Measurements from ENCODE around the gene PPM1G. TPM values are rescaled to one million over a fixed set of nuclear protein-coding genes. Genes with fewer than 3 reads are reported as not detected.
"Not testable (repeated sequence)": the region's sequence is repeated elsewhere in the genome, so short reads cannot be mapped to it uniquely, and the experiment has no call there.

The PPM1G gene
- total RNA-seq, 1 experiment from 2014 or later, result 164 TPM

GRCh38 chr2:27372937-27373336, 36.5 kb downstream of the PPM1G start:
- DNase-seq, result no peak
- peaks cover 35% of the 10 kb centered on the region for H3K36me3 ChIP-seq (replicated peaks; ENCODE audit: control insufficient read depth, insufficient read depth, low read length)
- H3K4me3 ChIP-seq (ENCODE audit: insufficient read depth, low read depth, low read length), result no peak overlapping the region
- H3K27me3 ChIP-seq (ENCODE audit: control insufficient read depth, insufficient read depth, low read length), result no peaks in the 10 kb centered on the region

GRCh38 chr2:27370816-27371620, 38.4 kb downstream of the PPM1G start:
- H3K27me3 ChIP-seq (ENCODE audit: control insufficient read depth, insufficient read depth, low read length), result no peaks in the 10 kb centered on the region
- H3K36me3 ChIP-seq (replicated peaks; ENCODE audit: control insufficient read depth, insufficient read depth, low read length), result peaks cover 32% of the 10 kb centered on the region
- no peak for DNase-seq

GRCh38 chr2:27370026-27370815, 39.2 kb downstream of the PPM1G start, which contains the start of the genes EIF2B4 and SNX17:
Gene EIF2B4, minus strand, starts transcription at chr2:27370338. Its CDS starts 24 bp downstream, at chr2:27370314.
Gene SNX17, plus strand, starts transcription at chr2:27370616. Its CDS starts 128 bp downstream, at chr2:27370744.
- H3K4me3 ChIP-seq (ENCODE audit: insufficient read depth, low read depth, low read length), result peak within 1 kb of the TSS; percentile 99
- peak; percentile 97 for DNase-seq
- peaks cover 26% of the 10 kb centered on the region for H3K36me3 ChIP-seq (replicated peaks; ENCODE audit: control insufficient read depth, insufficient read depth, low read length)
- no peaks in the 10 kb centered on the region for H3K27me3 ChIP-seq (ENCODE audit: control insufficient read depth, insufficient read depth, low read length)

More at GRCh38 chr2:27370816-27371620, 38.4 kb downstream of the PPM1G start:
- H3K4me3 ChIP-seq (ENCODE audit: insufficient read depth, low read depth, low read length), result peak overlapping the region; percentile 99

- peaks cover 26% of the 10 kb centered on the region for H3K36me3 ChIP-seq (replicated peaks; ENCODE audit: control insufficient read depth, insufficient read depth, low read length)
- peak overlapping the region; percentile 99 for H3K4me3 ChIP-seq (ENCODE audit: insufficient read depth, low read depth, low read length)
- DNase-seq, result peak; percentile 95
- no peaks in the 10 kb centered on the region for H3K27me3 ChIP-seq (ENCODE audit: control insufficient read depth, insufficient read depth, low read length)
These were observed 39.8 kb downstream of the PPM1G start for GRCh38 chr2:27369471-27370025.

- no peak for DNase-seq
- Histone ChIP-seq H3K4me3 (ENCODE audit: insufficient read depth, low read depth, low read length) (no peak overlapping the region), H3K36me3 (replicated peaks; ENCODE audit: control insufficient read depth, insufficient read depth, low read length) (peaks cover 20% of the 10 kb centered on the region), H3K27me3 (ENCODE audit: control insufficient read depth, insufficient read depth, low read length) (no peaks in the 10 kb centered on the region)
These were observed 45.5 kb downstream of the PPM1G start for GRCh38 chr2:27363933-27364332.

- Histone ChIP-seq H3K4me3 (ENCODE audit: insufficient read depth, low read depth, low read length) (no peak overlapping the region), H3K27me3 (ENCODE audit: control insufficient read depth, insufficient read depth, low read length) (no peaks in the 10 kb centered on the region), H3K36me3 (replicated peaks; ENCODE audit: control insufficient read depth, insufficient read depth, low read length) (peaks cover 17% of the 10 kb centered on the region)
- DNase-seq, result no peak
These were observed 46.5 kb downstream of the PPM1G start for GRCh38 chr2:27362678-27363420.

- H3K4me3 ChIP-seq (ENCODE audit: insufficient read depth, low read depth, low read length), result peak within 1 kb of the TSS; percentile 95
- no peaks in the 10 kb centered on the region; the same call in 1 of the 2 replicates for H3K36me3 ChIP-seq (replicated peaks; ENCODE audit: control insufficient read depth, insufficient read depth, low read length)
- DNase-seq, result peak; percentile 95
- no peaks in the 10 kb centered on the region for H3K27me3 ChIP-seq (ENCODE audit: control insufficient read depth, insufficient read depth, low read length)
These were observed 52.8 kb downstream of the PPM1G start, which contains the start of gene GTF3C2 for GRCh38 chr2:27356382-27357181. Gene GTF3C2, minus strand, starts transcription at chr2:27356764. Its CDS starts 13,210 bp downstream, at chr2:27343554.

- H3K27me3 ChIP-seq (ENCODE audit: control insufficient read depth, insufficient read depth, low read length), result no peaks in the 10 kb centered on the region
- H3K36me3 ChIP-seq (replicated peaks; ENCODE audit: control insufficient read depth, insufficient read depth, low read length), result no peaks in the 10 kb centered on the region; the same call in 1 of the 2 replicates
- peak overlapping the region; percentile 95 for H3K4me3 ChIP-seq (ENCODE audit: insufficient read depth, low read depth, low read length)
- peak; percentile 69 for DNase-seq
These were observed 53.4 kb downstream of the PPM1G start for GRCh38 chr2:27356056-27356381.

GRCh38 chr2:27354597-27354927, 54.8 kb downstream of the PPM1G start:
- Histone ChIP-seq H3K27me3 (ENCODE audit: control insufficient read depth, insufficient read depth, low read length) (no peaks in the 10 kb centered on the region), H3K4me3 (ENCODE audit: insufficient read depth, low read depth, low read length) (no peak overlapping the region), H3K36me3 (replicated peaks; ENCODE audit: control insufficient read depth, insufficient read depth, low read length) (no peaks in the 10 kb centered on the region; the same call in 1 of the 2 replicates)
- no peak for DNase-seq

- DNase-seq, result no peak
- H3K4me3 ChIP-seq (ENCODE audit: insufficient read depth, low read depth, low read length), result no peak overlapping the region
- no peaks in the 10 kb centered on the region; the same call in 1 of the 2 replicates for H3K36me3 ChIP-seq (replicated peaks; ENCODE audit: control insufficient read depth, insufficient read depth, low read length)
- H3K27me3 ChIP-seq (ENCODE audit: control insufficient read depth, insufficient read depth, low read length), result no peaks in the 10 kb centered on the region
These were observed 55.4 kb downstream of the PPM1G start for GRCh38 chr2:27353762-27354596.

GRCh38 chr2:27353386-27353761, 56.0 kb downstream of the PPM1G start:
- H3K36me3 ChIP-seq (replicated peaks; ENCODE audit: control insufficient read depth, insufficient read depth, low read length); H3K27me3 ChIP-seq (ENCODE audit: control insufficient read depth, insufficient read depth, low read length); DNase-seq; H3K4me3 ChIP-seq (ENCODE audit: insufficient read depth, low read depth, low read length): not testable (repeated sequence)

GRCh38 chr2:27351802-27352598, 57.4 kb downstream of the PPM1G start:
- no peak for DNase-seq
- H3K36me3 ChIP-seq (replicated peaks; ENCODE audit: control insufficient read depth, insufficient read depth, low read length), result no peaks in the 10 kb centered on the region
- H3K27me3 ChIP-seq (ENCODE audit: control insufficient read depth, insufficient read depth, low read length), result no peaks in the 10 kb centered on the region
- H3K4me3 ChIP-seq (ENCODE audit: insufficient read depth, low read depth, low read length), result no peak overlapping the region
